HepG2 (cell line): ENCODE measurements around the gene COX6A2. TPM values are rescaled to one million over a fixed set of nuclear protein-coding genes. Genes with fewer than 3 reads are reported as not detected.

Experiments
- ARID5B ChIP-seq: IDR thresholded peaks from 2 replicates; pipeline ENCODE4 v1.4.0; 2020; ENCODE audit warnings: mild to moderate bottlenecking, missing genetic modification reagents
- HDAC6 ChIP-seq: fragments of 200-600 bp; sonication (generic); IDR thresholded peaks from 2 replicates; pipeline ENCODE4 v1.7.0; 2017; ENCODE audit warnings: mild to moderate bottlenecking, antibody characterized with exemption, low read length, low read depth
- MYC ChIP-seq: sonication (generic); formaldehyde crosslinking; IDR thresholded peaks from 2 replicates; pipeline ENCODE4 v1.9.0; 2021; ENCODE audit warnings: missing genetic modification reagents, borderline replicate concordance
- NFIB ChIP-seq: sonication (generic); formaldehyde crosslinking; IDR thresholded peaks from 2 replicates; pipeline ENCODE4 v1.9.0; 2021; ENCODE audit warnings: missing genetic modification reagents, mild to moderate bottlenecking, borderline replicate concordance
- SP1 ChIP-seq, 2 experiments: fragments of 450-650 bp in 1 of 2; sonication (generic) in 1 of 2; formaldehyde crosslinking in 1 of 2; IDR thresholded peaks; 2 replicates each; pipeline versions ENCODE4 v1.4.0 to v1.6.1; 2016 to 2020; ENCODE audit warnings: missing genetic modification reagents in 1 of 2
- SPEN ChIP-seq: sonication (generic); formaldehyde crosslinking; IDR thresholded peaks from 2 replicates; pipeline ENCODE4 v1.5.1; 2020; ENCODE audit warnings: low read depth, mild to moderate bottlenecking, missing genetic modification reagents
- THAP9 ChIP-seq: sonication (generic); formaldehyde crosslinking; IDR thresholded peaks from 2 replicates; pipeline ENCODE4; 2020; ENCODE audit warnings: missing genetic modification reagents, mild to moderate bottlenecking, borderline replicate concordance
- TIGD3 ChIP-seq: sonication (generic); formaldehyde crosslinking; IDR thresholded peaks from 2 replicates; pipeline ENCODE4 v1.5.1; 2020; ENCODE audit warnings: mild to moderate bottlenecking, missing genetic modification reagents, borderline replicate concordance
- ZNF18 ChIP-seq: sonication (generic); formaldehyde crosslinking; IDR thresholded peaks from 2 replicates; pipeline ENCODE4 v1.8.0; 2022; ENCODE audit warnings: mild to moderate bottlenecking, missing genetic modification reagents; ENCODE audit not compliant: insufficient replicate concordance
- ZNF331 ChIP-seq: sonication (generic); formaldehyde crosslinking; IDR thresholded peaks from 2 replicates; pipeline ENCODE4 v1.4.0; 2020; ENCODE audit warnings: missing genetic modification reagents
- ZNF512B ChIP-seq: sonication (generic); formaldehyde crosslinking; IDR thresholded peaks from 2 replicates; pipeline ENCODE4 v1.5.1; 2020; ENCODE audit warnings: missing genetic modification reagents, mild to moderate bottlenecking, borderline replicate concordance
- ZNF513 ChIP-seq: sonication (generic); formaldehyde crosslinking; conservative IDR thresholded peaks from 2 replicates; pipeline ENCODE4 v1.5.0; 2020; ENCODE audit warnings: missing genetic modification reagents
- polyA plus RNA-seq, 8 experiments: library from polyadenylated mRNA; depleted of rRNA in 3 of 8; stranded (reverse) in 7 of 8; unstranded in 1 of 8; fragments of >200 nt; fragmentation: Illumina TruSeq in 4 of 8; extraction: Trizol in 4 of 8; gene quantifications; 2 replicates each; pipeline versions ENCODE4 v1.2.1 to v1.2.3, GENCODE V29; 2011 to 2016; ENCODE audit warnings: low read depth in 4 of 8, missing spikeins in 1 of 8, mixed read lengths in 1 of 8; ENCODE audit not compliant: insufficient read depth in 1 of 8
- total RNA-seq, 5 experiments: library from RNA; depleted of rRNA; stranded (reverse); fragments of >200 nt; fragmentation: Illumina TruSeq; extraction: Trizol; gene quantifications; 2 replicates each; pipeline ENCODE4 v1.2.3, GENCODE V29; 2016; ENCODE audit warnings: low read depth in 1 of 5

COX6A2 gene
- total and polyA plus RNA-seq, 2 of the 13 experiments (the other 11 are each of a cell fraction or from before 2014, with no cell fraction given), result not detected

GRCh38 chr16:31382485-31383161 is 45.5 kb downstream of the COX6A2 start (continued):
- no peak for TF ChIP-seq THAP9 (CRISPR knock-in tag)
- 0 out of 2 replicates have a peak, but pooled peaks have one; percentile 51 for TF ChIP-seq ZNF512B
- no peak for TF ChIP-seq ZNF18 (CRISPR knock-in tag)
- TF ChIP-seq NFIB (CRISPR knock-in tag), result no peak
- TF ChIP-seq ARID5B (CRISPR knock-in tag), result 0 out of 2 replicates have a peak, but pooled peaks have one; percentile 14
- TF ChIP-seq SPEN (CRISPR knock-in tag), result no peak
- TF ChIP-seq TIGD3 (CRISPR knock-in tag), result no peak
- TF ChIP-seq SP1 (IDR thresholded peaks at IDR 0.05), result no peak
- TF ChIP-seq SP1 (CRISPR knock-in tag; IDR thresholded peaks at IDR 0.05), result 0 out of 2 replicates have a peak, but pooled peaks have one; percentile 20
- peak; percentile 37; the same call in 1 of the 2 replicates for TF ChIP-seq MYC (CRISPR knock-in tag)
- 0 out of 2 replicates have a peak, but pooled peaks have one; percentile 24 for TF ChIP-seq ZNF331 (CRISPR knock-in tag)
- TF ChIP-seq ZNF513 (CRISPR knock-in tag), result no peak
- TF ChIP-seq HDAC6, result no peak
